ENCODE results near the gene FIGLA.
A peak's percentile ranks its signal among the peaks of the same experiment; 100 is the strongest.
"Not testable (repeated sequence)": the region's sequence is repeated elsewhere in the genome, so short reads cannot be mapped to it uniquely, and the experiment has no call there.

Gene FIGLA

DNA sequence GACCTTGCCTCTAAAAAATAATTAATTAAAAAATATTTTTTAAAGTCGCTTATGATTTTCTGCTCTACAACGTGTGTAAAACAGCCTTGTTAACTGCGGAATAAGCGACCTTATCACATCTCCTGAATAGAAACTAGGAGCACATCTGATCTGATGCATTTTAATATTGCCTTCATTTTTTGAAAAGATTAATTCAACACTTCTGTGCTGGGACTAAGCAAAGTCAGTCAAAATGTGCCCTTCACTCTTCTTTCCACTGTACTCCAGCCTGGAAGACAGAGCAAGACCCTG lies 17.3 kb upstream of the FIGLA start:
- no peak for DNase-seq

DNA sequence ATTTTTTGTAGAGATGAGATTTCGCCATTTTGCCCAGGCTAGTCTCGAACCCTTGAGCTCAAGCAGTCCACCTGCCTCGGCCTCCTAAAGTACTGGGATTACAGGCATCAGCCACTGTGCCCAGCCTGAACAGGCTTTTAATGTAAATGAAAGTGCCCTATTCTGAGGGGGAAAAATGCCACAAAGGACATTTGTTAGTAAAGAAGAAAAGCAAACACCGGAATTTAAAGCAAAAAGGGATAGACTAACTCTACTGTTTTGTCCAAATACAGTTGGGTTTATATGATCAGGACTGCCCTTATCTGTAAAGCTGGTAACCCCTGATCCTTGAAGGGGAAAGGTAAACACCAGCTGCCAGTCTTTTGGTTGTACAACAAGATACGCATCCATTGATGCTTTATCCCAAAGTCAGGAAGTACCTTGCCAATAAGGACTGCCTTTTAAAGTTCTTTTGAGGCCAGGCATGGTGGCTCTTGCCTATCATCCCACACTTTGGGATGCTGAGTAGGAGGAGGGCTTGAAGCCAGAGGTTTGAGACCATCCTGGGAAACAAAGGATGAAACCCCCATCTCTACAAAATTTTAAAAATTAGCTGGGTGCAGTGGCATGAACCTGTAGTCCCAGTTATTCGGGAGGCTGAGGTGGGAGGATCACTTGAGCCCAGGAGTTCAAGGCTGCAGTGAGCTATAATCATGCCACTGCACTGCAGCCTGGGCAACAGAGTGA lies 16.8 kb upstream of the FIGLA start:
- DNase-seq: no peak

GRCh38 chr2:70806620-70807019 lies 16.2 kb upstream of the FIGLA start:
- DNase-seq: no peak

- no peak for DNase-seq
These were observed 15.6 kb upstream of the FIGLA start for GRCh38 chr2:70806013-70806412.

GRCh38 chr2:70801607-70802263 lies 11.3 kb upstream of the FIGLA start:
- DNase-seq: no peak

DNA sequence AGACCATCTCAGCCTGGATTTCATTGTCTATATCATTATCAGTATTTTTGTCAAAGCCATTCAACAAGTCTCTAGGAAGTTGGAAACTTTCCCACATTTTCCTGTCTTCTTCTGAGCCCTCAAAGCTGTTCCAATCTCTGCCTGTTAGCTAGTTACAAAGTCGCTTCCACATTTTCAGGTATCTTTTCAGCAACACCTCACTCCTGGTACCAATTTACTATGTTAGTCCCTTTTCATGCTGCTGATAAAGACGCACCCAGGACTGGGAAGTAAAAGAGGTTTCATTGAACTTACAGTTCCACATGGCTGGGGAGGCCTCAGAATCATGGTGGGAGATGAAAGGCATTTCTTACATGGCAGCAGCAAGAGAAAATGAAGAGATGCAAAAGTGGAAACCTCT lies 9.3 kb upstream of the FIGLA start:
- DNase-seq: no peak

- not testable (repeated sequence) for DNase-seq
These were observed 7.6 kb upstream of the FIGLA start for GRCh38 chr2:70797996-70798395.

- no peak for DNase-seq
These were observed 7.1 kb upstream of the FIGLA start for GRCh38 chr2:70797506-70797905.

GRCh38 chr2:70796262-70796661 lies 5.8 kb upstream of the FIGLA start:
- DNase-seq: no peak

- DNase-seq: no peak
These were observed 4.9 kb upstream of the FIGLA start for GRCh38 chr2:70795164-70795995.

DNA sequence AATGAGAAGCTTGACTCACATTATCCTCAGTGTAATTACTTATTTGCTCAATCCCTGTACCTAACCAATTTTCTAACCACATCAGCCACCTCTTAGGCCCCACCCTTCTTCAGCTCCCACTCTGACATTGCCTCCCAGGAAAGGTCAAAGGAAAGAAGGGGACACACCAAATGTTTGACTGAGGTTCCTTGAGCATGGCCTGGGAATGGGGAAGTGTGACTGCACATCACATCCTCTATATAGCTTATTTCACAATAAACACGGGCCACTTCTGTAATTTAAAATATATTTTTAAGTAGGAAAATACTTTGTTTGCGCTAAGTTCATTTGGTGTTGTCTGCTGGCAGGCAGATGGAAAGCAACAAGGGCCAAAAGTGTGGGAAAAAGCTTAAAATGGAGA lies 3.0 kb upstream of the FIGLA start:
- no peak for DNase-seq

GRCh38 chr2:70789304-70790135 lies 923 bp downstream of the FIGLA start:
- peak; percentile 46 for DNase-seq

GRCh38 chr2:70785137-70785911 lies 5.1 kb downstream of the FIGLA start:
- peak; percentile 60 for DNase-seq

DNA sequence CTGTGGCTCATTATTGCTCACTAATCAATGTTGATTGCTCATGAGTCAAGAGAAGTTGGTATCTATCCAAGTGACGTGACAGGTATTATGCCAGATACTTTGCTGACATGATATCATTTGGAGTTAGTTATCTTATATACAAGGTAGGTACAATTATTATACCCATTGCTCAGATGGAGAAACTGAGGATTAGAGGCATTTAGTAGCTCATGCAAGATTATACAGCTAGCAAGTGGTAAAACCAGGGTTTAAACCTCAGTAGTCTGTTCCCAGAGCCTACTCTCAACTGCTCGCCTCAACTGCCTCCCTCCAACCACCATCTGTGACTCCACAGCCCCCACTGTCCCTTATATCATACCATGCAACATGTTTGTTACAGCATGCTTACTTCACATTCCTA lies 6.1 kb downstream of the FIGLA start:
- no peak for DNase-seq

- DNase-seq: no peak
These were observed 10.4 kb downstream of the FIGLA start for GRCh38 chr2:70779911-70780545.

DNA sequence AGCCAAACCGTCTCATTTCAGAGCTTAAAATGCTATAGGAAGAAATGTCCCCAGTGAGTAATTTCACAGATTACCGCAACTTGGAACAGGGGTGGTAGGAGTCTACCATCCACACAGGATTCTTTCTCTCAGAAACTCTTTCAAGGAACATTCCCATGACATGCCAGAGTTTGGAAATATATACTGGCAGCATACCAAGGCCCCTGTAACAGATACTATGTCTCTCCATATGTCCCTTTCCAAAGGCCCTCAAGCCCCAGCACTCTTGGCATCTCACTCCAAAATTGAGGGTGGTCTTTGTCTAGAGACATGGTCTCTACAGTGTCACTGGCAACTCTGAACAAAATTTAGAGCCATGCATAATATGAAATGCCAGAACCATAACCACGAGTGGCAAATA lies 11.0 kb downstream of the FIGLA start:
- DNase-seq: no peak

DNA sequence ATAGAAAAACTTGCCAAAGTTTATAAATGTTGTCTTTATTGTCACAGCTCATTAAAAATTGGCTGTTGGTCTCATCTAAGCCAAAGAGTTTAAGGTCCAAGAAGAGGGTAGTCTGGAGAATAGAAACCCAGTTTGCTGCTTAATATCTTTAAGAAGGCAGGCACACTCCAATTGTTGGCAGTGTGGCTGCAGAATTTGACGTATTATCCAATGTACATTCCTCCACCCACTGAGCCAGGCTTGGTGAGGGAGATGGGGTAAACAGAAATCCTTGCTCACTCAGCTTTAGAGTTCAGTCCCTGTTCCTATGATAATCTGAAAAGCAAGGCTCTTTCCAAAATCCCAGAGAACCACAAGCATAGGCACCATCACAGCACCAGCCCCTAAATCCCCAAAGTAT lies 11.8 kb downstream of the FIGLA start:
- no peak for DNase-seq

GRCh38 chr2:70777450-70777849 lies 13.0 kb downstream of the FIGLA start:
- DNase-seq: no peak

GRCh38 chr2:70776266-70776665 lies 14.2 kb downstream of the FIGLA start:
- no peak for DNase-seq

GRCh38 chr2:70775141-70775540 lies 15.3 kb downstream of the FIGLA start:
- DNase-seq: no peak

- no peak for DNase-seq
These were observed 17.8 kb downstream of the FIGLA start for GRCh38 chr2:70772486-70773155.

Measured in DMS 273 treated with DMSO at 0.1 percent for 48 hours (cell line).